GM10248 (cell line): Measurements from ENCODE around the gene PLCB1.

Experiments
- CTCF ChIA-PET: fragments of 300-600 bp; sonication (Branson Sonifier 250); formaldehyde crosslinking; extraction: SDS; loops from one replicate; lab custom pipeline; 2021; ENCODE audit warnings: antibody characterized with exemption; lab: Yijun Ruan, JAX
- POLR2A ChIA-PET: fragments of 350-650 bp; sonication (Branson Sonifier 250); formaldehyde crosslinking; extraction: SDS; loops from one replicate; lab custom pipeline; 2020; ENCODE audit warnings: antibody characterized with exemption; lab: Yijun Ruan, JAX
- DNase-seq: peaks from one replicate; pipeline ENCODE4 v3.0.0; 2012; ENCODE audit errors: extremely low spot score
- CTCF ChIP-seq: IDR thresholded peaks from 2 replicates; pipeline ENCODE4 v1.5.1; 2012; ENCODE audit warnings: mild to moderate bottlenecking, low read depth; ENCODE audit errors: extremely low read depth, missing control alignments, control extremely low read depth

PLCB1 gene

GRCh38 chr20:8326191-8326590, 194.1 kb downstream of the PLCB1 start:
- TF ChIP-seq CTCF: no peak
- ChIA-PET POLR2A (no interaction called here), CTCF (interaction anchor here (0.9 kb wide), 1 partner anchor 389 kb away, joined by 3 read pairs; no protein-coding TSS in a partner anchor)
- DNase-seq: no peak

GRCh38 chr20:8326899-8327298, 194.8 kb downstream of the PLCB1 start:
- ChIA-PET CTCF (no interaction called here), POLR2A (no interaction called here)
- no peak for TF ChIP-seq CTCF
- no peak for DNase-seq

GRCh38 chr20:8328189-8328588, 196.1 kb downstream of the PLCB1 start:
- ChIA-PET CTCF (no interaction called here), POLR2A (no interaction called here)
- DNase-seq: no peak
- TF ChIP-seq CTCF: no peak

GRCh38 chr20:8330319-8330784, 198.3 kb downstream of the PLCB1 start:
- ChIA-PET CTCF (interaction anchor here (1.7 kb wide), 1 partner anchor 9 kb away, joined by 9 read pairs; no protein-coding TSS in a partner anchor), POLR2A (no interaction called here)
- TF ChIP-seq CTCF: no peak
- DNase-seq: no peak

GRCh38 chr20:8330785-8331695, 199.0 kb downstream of the PLCB1 start:
- POLR2A ChIA-PET: no interaction called here
- no peak for TF ChIP-seq CTCF
- DNase-seq: no peak
- CTCF ChIA-PET: interaction anchor here (1.7 kb wide), 1 partner anchor 8 kb away, joined by 9 read pairs; no protein-coding TSS in a partner anchor

GRCh38 chr20:8331740-8332412, 199.8 kb downstream of the PLCB1 start:
- no peak for DNase-seq
- ChIA-PET CTCF (no interaction called here), POLR2A (no interaction called here)
- no peak for TF ChIP-seq CTCF
